Bone marrow (tissue), 2 donors: ENCODE results near the gene BTBD9.

Experiments used
- DNase-seq, 2 donors: peaks; one replicate each; lab custom pipeline; 2025; lab: John Stamatoyannopoulos, UW

BTBD9 gene

GRCh38 chr6:38481211-38481836, 158.4 kb downstream of the BTBD9 start:
- DNase-seq = no peak

- DNase-seq = no peak
Measured at GRCh38 chr6:38480036-38480435, 159.7 kb downstream of the BTBD9 start.

GRCh38 chr6:38479331-38479730, 160.4 kb downstream of the BTBD9 start:
- DNase-seq = no peak

- DNase-seq = no peak
Measured at GRCh38 chr6:38477680-38478260, 162.0 kb downstream of the BTBD9 start.

GRCh38 chr6:38476888-38477287, 162.8 kb downstream of the BTBD9 start:
- DNase-seq = no peak

- DNase-seq = no peak
Measured at GRCh38 chr6:38476141-38476540, 163.6 kb downstream of the BTBD9 start.

- DNase-seq = no peak
Measured at GRCh38 chr6:38470548-38470947, 169.2 kb downstream of the BTBD9 start.

- DNase-seq = no peak
Measured at GRCh38 chr6:38467566-38467965, 172.2 kb downstream of the BTBD9 start.

- DNase-seq = no peak
Measured at GRCh38 chr6:38460186-38460585, 179.5 kb downstream of the BTBD9 start.

- no peak for DNase-seq
Measured at GRCh38 chr6:38459291-38459690, 180.4 kb downstream of the BTBD9 start.

- no peak for DNase-seq
Measured at GRCh38 chr6:38453861-38454260, 185.9 kb downstream of the BTBD9 start.

GRCh38 chr6:38452816-38453660, 186.7 kb downstream of the BTBD9 start:
- DNase-seq = no peak

- no peak for DNase-seq
Measured at GRCh38 chr6:38450717-38451116, 189.0 kb downstream of the BTBD9 start.

- DNase-seq = no peak
Measured at GRCh38 chr6:38445925-38446324, 193.8 kb downstream of the BTBD9 start.

GRCh38 chr6:38445336-38445735, 194.4 kb downstream of the BTBD9 start:
- DNase-seq = no peak

- DNase-seq = peak; percentile 10 to 64
Measured at GRCh38 chr6:38443352-38444144, 196.2 kb downstream of the BTBD9 start.

GRCh38 chr6:38438097-38438496, 201.6 kb downstream of the BTBD9 start:
- DNase-seq = no peak

GRCh38 chr6:38436726-38437465, 202.8 kb downstream of the BTBD9 start:
- no peak for DNase-seq

- DNase-seq = no peak
Measured at GRCh38 chr6:38435330-38435729, 204.4 kb downstream of the BTBD9 start.

- no peak for DNase-seq
Measured at GRCh38 chr6:38434051-38434450, 205.7 kb downstream of the BTBD9 start.

GRCh38 chr6:38432479-38432878, 207.2 kb downstream of the BTBD9 start:
- no peak for DNase-seq

- no peak for DNase-seq
Measured at GRCh38 chr6:38432079-38432478, 207.7 kb downstream of the BTBD9 start.
